GM19463 (cell line): Measurements from ENCODE around the gene TMCC1.
"Not testable (repeated sequence)": the region's sequence is repeated elsewhere in the genome, so short reads cannot be mapped to it uniquely, and the experiment has no call there.

Experiments used
- ATAC-seq: cut with Tn5 transposase; IDR thresholded peaks from one replicate; pipeline ENCODE4 v1.9.1; 2021; ENCODE audit warnings: mild to moderate bottlenecking, moderate library complexity; ENCODE audit not compliant: unreplicated experiment

The TMCC1 gene

DNA sequence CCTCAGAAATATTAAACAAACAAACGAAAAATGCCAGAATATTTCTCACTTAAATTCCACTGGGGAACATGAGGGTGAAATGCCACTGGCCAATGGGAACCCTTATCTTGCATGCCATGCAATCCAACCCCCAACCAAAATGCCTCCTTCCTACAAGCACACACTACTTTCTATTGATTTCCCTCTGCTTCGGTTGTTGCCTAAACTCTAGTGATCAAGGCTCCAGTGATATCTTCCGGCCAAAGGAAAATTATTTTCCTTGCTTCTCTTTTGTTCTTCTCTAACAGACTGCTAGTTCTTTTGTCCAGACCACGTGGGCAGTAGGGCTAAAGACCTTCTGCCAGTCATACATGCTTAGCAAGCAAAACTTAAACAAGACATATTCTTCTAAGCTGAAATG, 115.7 kb downstream of the TMCC1 start:
- ATAC-seq, result no peak

DNA sequence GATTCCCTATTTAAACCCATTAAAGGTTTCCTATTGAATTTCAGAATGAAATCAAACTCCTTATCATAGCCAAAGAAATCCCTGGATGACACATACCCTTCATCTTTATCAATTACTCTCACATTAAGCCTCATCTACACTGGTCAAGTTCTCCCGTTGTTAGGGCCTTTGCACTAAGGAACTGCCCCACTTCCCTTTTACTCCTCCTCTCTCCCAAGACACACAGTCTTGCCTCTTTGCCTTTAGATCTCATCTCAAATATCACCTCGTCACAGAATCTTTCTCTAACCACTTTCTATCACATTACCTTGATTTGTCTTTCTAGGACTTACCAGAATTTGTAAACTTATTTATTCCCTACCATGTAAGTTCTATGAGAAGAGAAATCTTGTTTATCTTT, 117.6 kb downstream of the TMCC1 start:
- ATAC-seq, result no peak

DNA sequence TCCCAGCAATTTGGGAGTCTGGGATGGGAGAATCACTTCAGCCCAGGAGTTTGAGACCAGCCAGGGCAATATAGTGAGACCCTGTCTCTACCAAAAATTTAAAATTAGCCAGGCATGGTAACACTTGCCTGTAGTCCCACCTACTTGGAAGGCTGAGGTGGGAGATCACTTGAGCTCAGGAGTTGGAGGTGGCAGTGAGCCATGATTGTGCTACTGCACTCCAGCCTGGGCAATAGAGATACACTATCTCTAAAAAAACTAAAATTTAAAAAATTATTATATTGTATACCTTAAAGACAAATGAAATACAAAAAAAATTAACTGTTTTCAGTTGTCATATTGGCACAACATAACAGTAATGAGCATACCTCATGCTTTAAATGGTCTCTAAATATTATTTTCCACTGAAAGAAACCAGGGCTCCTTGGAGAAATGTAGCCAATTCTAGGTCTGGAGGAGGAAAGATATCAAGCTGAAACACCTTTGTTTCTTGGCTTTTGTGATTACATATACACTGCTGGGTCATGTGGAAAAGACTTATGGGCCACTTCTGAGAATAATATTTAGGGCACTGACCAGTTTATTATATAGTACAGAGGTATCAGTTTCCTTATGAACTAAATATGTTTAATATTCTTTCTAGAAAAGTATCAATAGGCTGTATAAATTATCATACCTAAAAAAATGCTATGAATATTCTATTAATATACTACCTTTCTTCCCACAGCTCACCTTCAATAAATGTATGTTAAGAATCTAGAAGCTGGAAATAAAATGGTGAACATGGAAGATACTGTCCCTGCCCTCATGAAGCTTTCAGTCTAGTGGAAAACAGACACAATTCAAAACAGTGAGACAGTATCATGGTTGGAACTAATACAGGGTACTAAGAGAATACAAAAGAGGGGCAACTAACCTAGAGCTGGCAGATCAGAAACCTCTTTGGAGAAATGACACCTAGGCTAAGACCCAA, 119.5 kb downstream of the TMCC1 start:
- ATAC-seq, result no peak

DNA sequence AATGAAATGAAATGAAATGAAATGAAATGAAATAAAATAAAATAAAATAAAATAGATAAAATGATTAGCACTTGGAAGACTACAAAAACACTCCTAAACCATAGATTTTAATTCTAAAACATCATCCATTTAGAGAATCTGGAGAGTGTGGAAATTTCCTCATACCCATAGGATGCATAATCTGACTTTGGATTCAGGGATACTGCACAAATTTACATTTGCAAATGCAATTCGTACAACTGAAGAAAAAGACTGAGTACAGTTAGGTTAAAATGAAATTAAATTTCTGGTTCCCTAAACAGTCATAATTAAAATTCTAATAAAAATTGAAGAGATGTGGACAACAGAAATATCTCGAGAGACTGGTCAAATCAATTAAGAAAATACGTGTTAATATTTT, 122.9 kb downstream of the TMCC1 start:
- ATAC-seq, result no peak

DNA sequence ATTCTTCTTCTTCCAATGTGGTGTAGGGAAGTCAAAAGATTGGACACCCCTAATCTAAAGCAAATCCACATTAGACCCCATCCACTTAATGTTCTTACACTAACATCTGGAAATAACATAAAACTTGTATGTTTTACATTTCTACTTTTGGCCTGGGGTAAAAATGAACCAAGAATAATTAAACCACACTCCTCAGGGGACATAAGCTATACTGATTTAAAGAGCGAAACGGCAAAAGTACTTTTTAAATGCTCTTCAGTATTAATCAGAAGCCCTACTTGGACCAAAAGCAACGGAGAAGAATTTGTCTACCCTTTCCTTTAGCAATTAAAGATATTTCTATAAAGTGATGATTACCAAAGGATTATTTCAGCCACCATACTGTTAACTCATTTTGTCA, 123.9 kb downstream of the TMCC1 start:
- ATAC-seq, result no peak

DNA sequence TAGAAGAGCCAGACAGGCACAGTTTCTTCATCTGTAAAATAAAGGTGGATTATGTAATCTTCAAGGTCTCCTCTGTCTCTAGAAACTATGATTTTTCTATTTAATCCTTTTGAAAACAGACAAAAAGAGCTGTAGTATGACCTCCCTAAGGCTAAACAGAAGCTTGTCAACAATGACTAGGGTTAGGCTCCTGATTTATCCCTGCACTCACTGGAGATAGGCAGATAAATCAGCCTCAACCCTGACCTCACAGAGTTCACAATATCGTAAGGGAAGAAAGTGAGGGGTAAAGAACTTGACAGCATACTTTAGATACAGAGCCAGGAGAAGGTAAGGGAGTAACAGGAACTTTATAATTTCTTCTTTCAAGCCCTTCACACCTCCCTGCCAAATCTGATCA, 124.8 kb downstream of the TMCC1 start:
- ATAC-seq, result no peak

DNA sequence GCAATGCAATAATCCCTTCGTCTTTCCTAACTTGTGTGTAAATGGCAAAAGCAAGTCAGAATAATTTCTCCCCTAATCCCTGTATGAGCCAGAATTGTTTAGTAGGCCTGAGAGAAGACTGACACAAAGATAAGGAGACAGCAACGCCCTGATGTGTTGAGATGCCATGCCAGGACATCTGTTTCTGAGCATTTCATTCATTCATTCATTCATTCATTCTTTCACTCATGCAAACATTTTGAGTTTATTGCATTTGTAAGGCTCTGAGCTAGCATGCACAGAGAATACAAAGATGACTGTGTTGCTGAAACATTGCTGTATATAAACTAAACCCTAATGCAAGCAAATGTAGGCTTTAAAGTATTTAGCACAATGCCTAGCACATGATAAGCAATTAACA, 127.4 kb downstream of the TMCC1 start:
- no peak for ATAC-seq

DNA sequence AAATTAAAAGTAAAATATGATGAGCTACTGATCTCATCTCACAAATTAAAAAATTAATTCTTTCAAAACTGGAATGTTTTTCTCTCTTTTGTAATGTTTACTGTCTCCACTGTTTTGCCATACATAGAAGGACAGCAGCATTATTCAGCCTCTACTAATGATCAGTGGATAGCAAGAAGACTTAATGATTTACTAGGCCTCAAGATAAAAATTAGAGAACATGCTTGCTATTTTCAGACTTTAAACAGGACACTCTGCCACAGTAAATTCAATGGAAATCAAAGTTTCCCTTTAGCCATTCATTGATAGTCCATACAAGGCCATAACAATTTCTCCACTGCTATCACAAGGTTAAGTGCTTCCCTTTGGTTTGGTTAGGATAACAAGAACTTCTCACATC, 129.4 kb downstream of the TMCC1 start:
- ATAC-seq, result no peak

DNA sequence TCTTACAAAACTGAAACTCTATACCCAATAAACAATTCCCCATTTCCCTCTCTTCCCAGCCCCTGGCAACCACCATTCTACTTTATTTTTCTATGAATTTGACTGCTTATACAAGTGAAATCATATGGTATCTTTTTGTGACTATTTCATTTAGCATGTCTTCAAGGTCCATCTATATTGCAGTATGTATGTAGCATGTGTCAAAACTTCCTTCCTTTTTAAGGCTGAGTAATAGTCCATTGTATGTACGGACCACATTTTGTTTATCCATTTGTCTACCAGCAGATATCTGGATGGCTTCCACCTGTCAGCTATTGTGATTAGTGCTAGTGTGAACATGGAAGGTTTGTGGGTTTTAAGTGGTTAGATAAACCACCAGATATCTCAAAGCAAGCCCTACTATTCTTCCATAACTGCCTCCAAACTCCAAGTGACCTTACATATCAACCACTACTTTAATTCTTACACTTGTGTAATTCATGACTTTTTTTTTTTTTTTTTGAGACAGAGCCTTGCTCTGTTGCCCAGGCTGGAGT, 134.7 kb downstream of the TMCC1 start:
- no peak for ATAC-seq

DNA sequence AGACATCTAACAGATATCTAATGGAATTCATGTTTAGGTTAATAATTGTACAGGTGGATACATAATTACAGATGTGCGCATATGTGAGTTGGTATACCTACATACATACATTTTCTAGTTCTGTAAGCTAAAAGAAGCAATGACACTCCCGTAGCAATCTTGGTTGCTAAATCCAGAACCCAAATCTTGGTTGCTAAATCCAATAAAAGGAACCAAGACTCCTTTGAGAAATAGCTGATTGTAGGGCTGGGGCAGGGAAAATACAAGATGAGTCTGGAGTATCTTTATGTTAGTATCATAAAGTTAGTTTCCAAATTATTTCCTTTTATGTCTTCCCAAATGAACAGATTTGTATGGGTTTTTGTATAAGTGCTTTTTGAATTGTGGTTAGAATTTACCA, 135.2 kb downstream of the TMCC1 start:
- no peak for ATAC-seq

DNA sequence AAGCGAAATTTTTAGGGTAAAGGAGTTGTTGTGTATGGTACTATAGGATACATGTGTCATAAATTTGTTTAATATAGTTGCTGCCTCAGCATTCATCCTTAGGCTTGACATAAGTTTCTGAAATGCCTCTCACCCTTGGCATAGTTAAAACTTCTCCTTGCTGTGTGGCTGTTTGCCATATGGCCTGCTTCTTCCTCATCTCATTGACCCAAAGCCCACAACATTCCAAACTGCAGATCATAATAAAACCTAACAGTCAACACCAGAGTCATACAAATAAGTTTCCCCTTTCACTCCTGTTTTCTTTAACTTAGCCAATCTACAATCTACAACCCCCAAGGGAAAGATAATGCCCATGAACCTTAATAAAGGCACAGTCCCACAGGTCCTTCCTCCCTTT, 136.6 kb downstream of the TMCC1 start:
- no peak for ATAC-seq

DNA sequence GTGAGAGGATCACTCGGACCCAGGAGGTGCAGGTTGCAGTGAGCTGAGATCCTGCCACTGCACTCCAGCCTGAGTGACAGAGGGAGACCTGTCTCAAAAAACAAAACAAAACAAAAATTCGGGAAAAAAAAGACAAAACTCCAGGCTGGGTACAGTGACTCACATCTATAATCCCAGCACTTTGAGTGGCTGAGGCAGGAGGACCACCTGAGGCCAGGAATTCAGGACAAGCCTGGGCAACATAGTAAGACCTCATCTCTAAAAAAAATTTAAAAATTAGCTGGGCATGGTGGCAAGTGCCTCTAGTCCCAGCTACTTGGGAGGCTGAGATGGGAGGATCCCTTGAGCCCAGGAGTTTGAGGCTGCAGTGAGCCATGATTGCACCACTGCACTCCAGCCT, 142.4 kb downstream of the TMCC1 start:
- not testable (repeated sequence) for ATAC-seq

DNA sequence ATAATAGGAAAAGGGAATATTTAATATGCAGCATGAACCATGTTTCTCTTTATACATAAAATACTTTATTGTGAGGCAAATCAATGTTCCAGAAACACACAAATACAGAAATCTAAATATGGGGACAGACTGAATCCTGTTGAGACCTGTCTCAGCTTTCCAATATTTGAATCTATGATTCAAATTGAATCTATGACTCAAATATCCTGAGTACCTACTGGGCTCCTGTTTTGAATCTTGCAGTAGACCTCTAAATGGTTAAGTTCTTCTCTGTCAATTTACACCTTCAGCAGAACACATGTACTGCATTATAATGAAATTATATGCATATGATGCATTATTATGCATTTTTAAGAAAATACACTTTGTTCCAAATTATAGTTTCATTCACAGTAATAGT, 143.8 kb downstream of the TMCC1 start:
- no peak for ATAC-seq

DNA sequence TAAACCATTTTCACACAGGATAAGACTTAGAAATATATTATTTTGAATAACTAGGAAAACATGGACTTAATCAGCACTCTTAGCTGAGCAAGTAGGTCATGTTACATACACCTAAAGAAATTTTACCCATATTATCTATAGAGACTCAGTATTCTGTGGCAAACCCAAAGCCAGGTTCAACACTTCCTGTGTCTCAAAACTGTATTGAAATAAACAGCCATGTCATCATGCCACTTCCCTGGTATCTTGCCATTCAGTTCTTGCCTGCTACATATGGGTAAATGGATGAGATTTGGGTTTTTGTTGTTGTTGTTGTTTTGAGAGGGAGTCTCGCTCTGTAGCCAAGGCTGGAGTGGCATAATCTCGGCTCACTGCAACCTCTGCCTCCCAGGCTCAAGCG, 145.5 kb downstream of the TMCC1 start:
- ATAC-seq, result no peak

DNA sequence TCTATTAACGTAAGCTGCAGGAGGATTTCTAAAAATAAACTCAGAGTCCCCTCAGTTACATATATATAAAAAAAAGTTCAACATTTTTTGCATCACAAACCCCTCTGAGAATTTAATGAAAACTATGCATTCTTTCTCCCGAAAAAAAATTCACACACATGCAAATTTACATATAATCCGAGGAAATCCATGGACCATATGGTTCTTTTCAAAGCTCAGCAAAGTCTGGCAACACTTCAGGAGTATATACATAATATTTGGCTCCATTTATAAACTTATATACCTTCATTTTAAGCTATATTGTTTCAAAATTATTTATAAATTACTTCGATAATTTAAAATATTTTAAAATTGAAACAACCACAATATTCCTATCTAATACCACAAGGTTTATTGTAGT, 146.4 kb downstream of the TMCC1 start:
- ATAC-seq, result no peak

DNA sequence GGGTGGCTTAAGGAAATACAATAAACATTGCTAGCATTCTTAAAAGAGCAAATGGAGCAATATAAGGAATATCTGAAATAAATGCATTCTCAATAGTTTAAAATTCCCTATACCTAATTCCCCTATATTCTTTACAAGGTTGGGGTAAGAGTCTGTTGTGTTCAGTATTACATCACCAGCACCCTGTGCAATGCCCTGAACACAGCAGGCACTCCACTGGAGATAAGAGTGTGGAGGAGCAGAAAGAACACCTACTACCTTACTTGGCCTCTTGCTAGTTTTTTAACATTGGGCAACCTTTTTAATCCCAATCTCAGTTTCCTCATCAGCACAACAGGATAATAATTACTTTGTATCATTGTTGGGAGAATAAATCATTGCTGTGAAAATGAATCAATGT, 146.9 kb downstream of the TMCC1 start:
- no peak for ATAC-seq

DNA sequence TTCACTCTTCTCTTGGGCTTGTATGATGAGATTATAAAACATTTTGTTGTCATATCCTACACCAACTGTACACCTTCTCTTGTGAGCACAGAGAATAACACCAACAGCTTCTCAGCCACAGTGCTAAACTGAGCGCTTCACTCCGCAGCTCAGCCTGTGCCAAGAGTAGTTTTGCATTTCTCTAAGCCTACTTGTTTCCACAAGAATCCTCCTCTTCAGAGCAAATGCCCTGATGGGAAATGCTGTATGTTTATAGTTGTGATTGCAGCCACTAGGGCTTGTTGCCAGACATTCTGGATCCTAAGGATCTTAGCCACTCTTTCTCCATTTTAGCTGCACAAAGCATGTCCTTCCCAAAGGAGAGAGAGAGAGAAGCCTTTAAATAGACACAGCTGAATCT, 148.3 kb downstream of the TMCC1 start:
- ATAC-seq, result no peak

DNA sequence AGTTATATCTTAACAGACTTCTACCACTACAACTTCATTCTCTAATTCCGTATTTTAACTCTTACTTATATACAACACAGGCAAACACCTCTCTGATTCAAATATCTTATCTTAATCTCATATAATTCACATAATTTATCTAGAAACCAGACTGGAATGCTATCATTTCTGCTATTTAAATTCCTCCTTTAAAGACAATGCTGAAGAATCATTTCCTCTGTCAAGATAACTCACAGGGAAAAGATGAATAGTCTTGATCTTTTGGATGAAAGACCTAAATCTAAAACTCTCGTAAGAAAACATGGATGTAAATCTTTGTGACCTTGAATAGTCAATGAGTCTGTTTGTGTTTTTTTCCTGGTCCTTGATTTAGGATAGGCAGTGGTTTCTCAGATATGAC, 151.7 kb downstream of the TMCC1 start:
- no peak for ATAC-seq

DNA sequence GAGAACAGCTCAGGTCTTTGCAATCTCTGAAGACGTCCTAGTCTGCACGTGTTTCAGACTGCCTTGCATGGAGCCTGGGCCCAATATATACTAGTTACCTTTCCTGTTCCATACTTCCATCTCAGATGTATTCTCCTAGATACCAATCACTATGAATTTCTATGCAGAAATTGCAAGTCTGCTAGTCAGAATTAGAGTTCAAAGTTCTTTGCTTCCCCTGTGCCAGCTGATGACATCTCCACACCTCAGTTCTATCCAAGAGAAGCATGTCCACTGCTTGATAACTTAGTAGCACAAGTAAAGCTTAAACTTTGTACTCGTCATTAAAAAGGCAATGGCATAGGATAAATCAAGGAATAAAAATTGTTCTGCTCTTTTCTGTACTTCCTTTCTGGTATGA, 153.4 kb downstream of the TMCC1 start:
- no peak for ATAC-seq

DNA sequence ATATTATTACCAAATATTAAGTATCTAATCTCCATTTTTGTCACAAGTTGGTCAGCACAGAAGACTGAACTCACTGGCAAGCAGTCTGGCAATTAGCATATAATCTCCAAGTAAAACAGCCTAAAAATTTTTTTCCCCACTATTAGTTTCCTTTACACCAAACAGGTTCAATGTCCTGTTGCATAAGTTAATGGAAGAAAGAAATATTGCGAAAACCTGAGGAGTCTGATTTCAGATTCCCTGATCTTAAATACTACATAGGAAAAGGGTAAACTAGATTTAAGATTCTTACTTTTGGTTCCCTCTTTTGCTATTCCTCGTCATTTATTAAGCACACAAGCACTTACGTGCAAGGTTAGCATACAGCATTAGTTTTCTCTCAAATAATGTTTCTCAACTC, 153.9 kb downstream of the TMCC1 start:
- ATAC-seq, result no peak

DNA sequence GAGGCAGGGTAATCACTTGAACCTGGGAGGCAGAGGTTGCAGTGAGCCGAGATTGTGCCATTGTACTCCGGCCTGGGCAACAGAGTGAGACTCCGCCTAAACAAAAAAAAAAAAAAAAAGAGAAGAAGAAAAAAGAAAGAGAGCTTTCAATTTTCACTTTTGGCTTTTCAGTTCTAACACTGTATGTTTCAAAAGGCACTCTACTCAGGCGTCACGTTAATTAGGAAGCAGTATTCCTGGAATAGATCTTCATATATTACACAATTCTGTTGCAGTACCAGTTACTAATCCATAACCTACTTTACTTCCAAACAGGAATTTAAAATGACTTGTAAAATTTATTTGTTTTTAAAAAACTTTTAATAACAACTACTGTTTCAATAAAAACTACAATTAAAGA, 155.3 kb downstream of the TMCC1 start:
- ATAC-seq, result no peak

DNA sequence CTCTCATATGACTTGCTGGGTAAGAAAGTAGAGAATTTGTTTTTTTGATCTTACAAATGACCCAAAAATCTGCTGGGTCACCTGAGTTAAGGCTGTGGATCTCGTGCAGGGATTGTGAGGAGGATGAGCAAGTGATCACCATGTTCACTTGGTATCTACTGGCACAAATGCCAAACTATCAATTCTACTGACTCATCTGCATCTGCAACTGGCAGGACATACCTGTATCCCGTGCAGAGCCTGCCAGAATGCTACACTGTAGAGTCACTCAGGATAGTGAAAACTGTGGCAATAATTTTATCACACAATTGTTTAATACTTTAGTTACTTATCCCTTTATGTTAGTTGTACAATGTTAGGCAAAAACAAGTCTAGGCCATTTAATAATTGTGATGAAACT, 157.4 kb downstream of the TMCC1 start:
- no peak for ATAC-seq

DNA sequence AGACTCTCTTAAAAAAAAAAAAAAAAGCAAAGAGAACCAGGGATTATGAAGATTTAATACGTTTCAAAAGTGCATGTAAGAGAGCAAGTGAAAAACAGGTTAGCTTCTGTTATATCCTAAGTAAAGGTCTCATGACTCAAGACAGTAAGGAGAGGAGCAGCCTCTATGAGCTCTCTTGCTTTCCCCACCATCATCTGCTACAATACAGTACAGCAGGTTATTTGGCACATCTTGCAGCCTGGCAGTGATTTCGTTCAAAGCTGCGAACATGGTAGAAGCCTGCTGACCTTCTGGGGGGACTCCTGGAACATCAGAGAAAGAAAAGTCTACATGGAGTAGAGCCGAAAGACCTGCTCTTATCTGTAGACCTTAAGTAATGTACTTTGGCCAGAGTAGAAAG, 157.9 kb downstream of the TMCC1 start:
- no peak for ATAC-seq
